ENCODE results near the gene ZNF652.
"Not testable (repeated sequence)": the region's sequence is repeated elsewhere in the genome, so short reads cannot be mapped to it uniquely, and the experiment has no call there.

DNA sequence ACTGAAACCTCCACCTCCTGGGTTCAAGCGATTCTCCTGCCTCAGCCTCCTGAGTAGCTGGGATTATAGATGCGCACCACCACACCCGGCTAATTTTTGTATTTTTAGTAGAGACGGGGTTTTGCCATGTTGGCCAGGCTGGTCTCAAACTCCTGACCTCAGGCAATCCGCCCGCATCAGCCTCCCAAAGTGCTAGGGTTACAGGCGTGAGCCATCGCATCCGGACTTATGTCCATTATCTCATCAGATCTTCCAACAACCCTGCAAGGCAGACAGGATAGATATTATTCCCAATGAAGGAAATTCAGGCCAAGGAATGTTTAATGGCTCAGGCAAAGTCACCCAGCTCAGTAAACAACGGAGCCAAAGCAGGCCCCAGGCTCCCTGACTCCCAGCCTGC, 3.1 kb upstream of the ZNF652 start:
- TF ChIP-seq, protein P1, sequence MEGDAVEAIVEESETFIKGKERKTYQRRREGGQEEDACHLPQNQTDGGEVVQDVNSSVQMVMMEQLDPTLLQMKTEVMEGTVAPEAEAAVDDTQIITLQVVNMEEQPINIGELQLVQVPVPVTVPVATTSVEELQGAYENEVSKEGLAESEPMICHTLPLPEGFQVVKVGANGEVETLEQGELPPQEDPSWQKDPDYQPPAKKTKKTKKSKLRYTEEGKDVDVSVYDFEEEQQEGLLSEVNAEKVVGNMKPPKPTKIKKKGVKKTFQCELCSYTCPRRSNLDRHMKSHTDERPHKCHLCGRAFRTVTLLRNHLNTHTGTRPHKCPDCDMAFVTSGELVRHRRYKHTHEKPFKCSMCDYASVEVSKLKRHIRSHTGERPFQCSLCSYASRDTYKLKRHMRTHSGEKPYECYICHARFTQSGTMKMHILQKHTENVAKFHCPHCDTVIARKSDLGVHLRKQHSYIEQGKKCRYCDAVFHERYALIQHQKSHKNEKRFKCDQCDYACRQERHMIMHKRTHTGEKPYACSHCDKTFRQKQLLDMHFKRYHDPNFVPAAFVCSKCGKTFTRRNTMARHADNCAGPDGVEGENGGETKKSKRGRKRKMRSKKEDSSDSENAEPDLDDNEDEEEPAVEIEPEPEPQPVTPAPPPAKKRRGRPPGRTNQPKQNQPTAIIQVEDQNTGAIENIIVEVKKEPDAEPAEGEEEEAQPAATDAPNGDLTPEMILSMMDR (optimal IDR thresholded peaks at IDR 0.05 in 1 of 3, IDR thresholded peaks at IDR 0.05 in 1 of 3, conservative IDR thresholded peaks at IDR 0.05 in 1 of 3; ENCODE audit: extremely low read depth in 1 of 3, insufficient read depth in 2 of 3, low read length in 3 of 3), result not testable (repeated sequence)
- not testable (repeated sequence) for TF ChIP-seq EZH2 (IDR thresholded peaks at IDR 0.05; ENCODE audit: low read length)
